Heart left ventricle (tissue), 13 donors: ENCODE data around the gene CYB5A.

Experiments
- POLR2A ChIP-seq, 2 donors: fragments of 450-650 bp; IDR thresholded peaks; one replicate each; pipeline ENCODE4 v1.6.1; 2017; ENCODE audit warnings: antibody characterized with exemption in 2 of 2, mild to moderate bottlenecking in 2 of 2, moderate library complexity in 2 of 2
- TF ChIP-seq, protein P1 (sequence below), 12 donors: fragments of 200-600 bp; sonication (generic) in 4 of 12; IDR thresholded peaks; one replicate each; pipeline versions ENCODE4 v1.5.0 to v1.8.0; 2018 to 2022; ENCODE audit warnings: antibody characterized with exemption in 12 of 12, mild to moderate bottlenecking in 5 of 12
- donor health status: ischemic (EF 13 %, LVEDD 7.1; RV severe dilation, severe dysfunction).
- donor health status: DM: no; HTN: yes; CAD: no.
- donor health status: DM: no; HTN: no; CAD: no.
- donor health status: ischemic (EF 25% LVEDD 6.9; RV normal size, moderate dysfunction).
- donor health status: ischemic (EF 25% LVEDD 5.7; RV mildly dilated, moderate dysfunction).
- donor health status: ischemic (EF 35%, LVEDD 5.7; RV mildly dilated, moderate dysfunction).
- donor health status: nonischemic (EF 11% LVEDD 7.7; RV severe dilation, severe dysfunction).
- donor health status: DM: yes; HTN: yes; CAD: no.
- donor health status: PGD.
- donor health status: ischemic (EF 29% LVEDD 5.4; RV normal size, mild dysfunction).
- donor health status: nonischemic (EF 23%, LVEDD 6.1; RV moderate dilation, normal function).

DNA sequence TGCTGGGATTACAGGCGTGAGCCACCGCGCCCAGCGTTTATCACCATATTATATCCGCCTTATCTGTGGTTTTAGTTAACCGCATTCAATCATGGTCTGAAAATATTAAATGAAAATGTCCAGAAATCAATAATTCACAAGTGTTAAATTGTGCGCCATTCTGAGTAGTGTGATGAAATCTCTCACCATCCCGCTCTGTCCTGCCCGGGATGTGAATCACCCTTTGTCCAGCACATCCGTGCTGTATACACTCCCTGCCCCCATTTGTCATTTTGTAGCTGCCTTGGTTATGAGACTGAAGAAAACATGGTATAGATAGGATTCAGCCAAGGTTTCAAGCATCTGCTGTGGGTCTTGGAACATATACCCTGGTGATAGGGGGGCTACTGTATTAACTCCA is 72.7 kb downstream of the CYB5A start:
- TF ChIP-seq, protein P1, sequence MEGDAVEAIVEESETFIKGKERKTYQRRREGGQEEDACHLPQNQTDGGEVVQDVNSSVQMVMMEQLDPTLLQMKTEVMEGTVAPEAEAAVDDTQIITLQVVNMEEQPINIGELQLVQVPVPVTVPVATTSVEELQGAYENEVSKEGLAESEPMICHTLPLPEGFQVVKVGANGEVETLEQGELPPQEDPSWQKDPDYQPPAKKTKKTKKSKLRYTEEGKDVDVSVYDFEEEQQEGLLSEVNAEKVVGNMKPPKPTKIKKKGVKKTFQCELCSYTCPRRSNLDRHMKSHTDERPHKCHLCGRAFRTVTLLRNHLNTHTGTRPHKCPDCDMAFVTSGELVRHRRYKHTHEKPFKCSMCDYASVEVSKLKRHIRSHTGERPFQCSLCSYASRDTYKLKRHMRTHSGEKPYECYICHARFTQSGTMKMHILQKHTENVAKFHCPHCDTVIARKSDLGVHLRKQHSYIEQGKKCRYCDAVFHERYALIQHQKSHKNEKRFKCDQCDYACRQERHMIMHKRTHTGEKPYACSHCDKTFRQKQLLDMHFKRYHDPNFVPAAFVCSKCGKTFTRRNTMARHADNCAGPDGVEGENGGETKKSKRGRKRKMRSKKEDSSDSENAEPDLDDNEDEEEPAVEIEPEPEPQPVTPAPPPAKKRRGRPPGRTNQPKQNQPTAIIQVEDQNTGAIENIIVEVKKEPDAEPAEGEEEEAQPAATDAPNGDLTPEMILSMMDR (IDR thresholded peaks at IDR 0.05), result no peak
- no peak for TF ChIP-seq POLR2A (IDR thresholded peaks at IDR 0.05)
